ENCODE measurements around the gene CRCP.

- TF ChIP-seq SUZ12 (IDR thresholded peaks at IDR 0.05; ENCODE audit: extremely low read depth, insufficient read depth, insufficient read length) (no peak), YY1 (IDR thresholded peaks at IDR 0.05; ENCODE audit: insufficient read depth, insufficient read length) (no peak)
These were observed 62.3 kb downstream of the CRCP start for GRCh38 chr7:66176914-66177313.

Data from NT2/D1 (cell line).